ENCODE results near the gene NDRG2.

DNA sequence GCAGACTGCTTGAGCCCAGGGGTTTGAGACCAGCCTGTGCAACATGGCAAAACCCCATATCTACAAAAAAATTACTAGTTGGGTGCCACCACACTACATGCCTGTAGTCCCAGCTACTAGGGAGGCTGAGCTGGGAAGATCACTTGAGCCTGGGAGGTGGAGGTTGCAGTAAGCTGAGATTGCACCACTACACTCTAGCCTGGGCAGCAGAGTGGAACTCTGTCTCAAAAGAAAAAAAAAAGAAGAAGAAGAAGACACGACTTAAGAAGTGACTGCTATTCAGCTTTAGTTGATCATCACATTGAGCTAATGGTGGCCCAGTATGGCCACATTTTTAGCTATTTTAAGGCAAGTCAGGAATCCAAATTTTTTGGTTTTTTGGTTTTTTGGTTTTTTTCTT is 44.0 kb downstream of the NDRG2 start:
- TF ChIP-seq, protein P1, sequence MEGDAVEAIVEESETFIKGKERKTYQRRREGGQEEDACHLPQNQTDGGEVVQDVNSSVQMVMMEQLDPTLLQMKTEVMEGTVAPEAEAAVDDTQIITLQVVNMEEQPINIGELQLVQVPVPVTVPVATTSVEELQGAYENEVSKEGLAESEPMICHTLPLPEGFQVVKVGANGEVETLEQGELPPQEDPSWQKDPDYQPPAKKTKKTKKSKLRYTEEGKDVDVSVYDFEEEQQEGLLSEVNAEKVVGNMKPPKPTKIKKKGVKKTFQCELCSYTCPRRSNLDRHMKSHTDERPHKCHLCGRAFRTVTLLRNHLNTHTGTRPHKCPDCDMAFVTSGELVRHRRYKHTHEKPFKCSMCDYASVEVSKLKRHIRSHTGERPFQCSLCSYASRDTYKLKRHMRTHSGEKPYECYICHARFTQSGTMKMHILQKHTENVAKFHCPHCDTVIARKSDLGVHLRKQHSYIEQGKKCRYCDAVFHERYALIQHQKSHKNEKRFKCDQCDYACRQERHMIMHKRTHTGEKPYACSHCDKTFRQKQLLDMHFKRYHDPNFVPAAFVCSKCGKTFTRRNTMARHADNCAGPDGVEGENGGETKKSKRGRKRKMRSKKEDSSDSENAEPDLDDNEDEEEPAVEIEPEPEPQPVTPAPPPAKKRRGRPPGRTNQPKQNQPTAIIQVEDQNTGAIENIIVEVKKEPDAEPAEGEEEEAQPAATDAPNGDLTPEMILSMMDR (IDR thresholded peaks at IDR 0.05): no peak
- TF ChIP-seq POLR2AphosphoS5 (IDR thresholded peaks at IDR 0.05): no peak

All from breast epithelium (tissue), 3 donors.